ENCODE data around the gene DCTN3. TPM values are rescaled to one million over a fixed set of nuclear protein-coding genes. Genes with fewer than 3 reads are reported as not detected.
A peak's percentile ranks its signal among the peaks of the same experiment; 100 is the strongest.

DCTN3 gene
- total and polyA plus RNA-seq, 10 of the 15 experiments (the other 5 are each of a cell fraction or from before 2014, with no cell fraction given) = 19.0 to 120 (median 71.8) TPM

GRCh38 chr9:34651321-34651720 lies 31.0 kb upstream of the DCTN3 start:
- 72% methylated on average over 4 of the region's 4 CpGs for WGBS (ENCODE audit: insufficient coverage, insufficient replicate concordance, low lambda C conversion rate, missing lambda C conversion rate)
- RAD21 ChIA-PET (ENCODE audit: unreplicated experiment) = no interaction called here
- no TSS peak for BruUV-seq (replicated peaks)
- CTCF ChIA-PET = interaction anchor here (1.5 to 2.9 kb wide), 2 partner anchors 11 to 17 kb away, joined by 3 to 11 read pairs; partner anchors contain the start of gene CCL27
- Histone ChIP-seq H3K79me2 (ENCODE audit: control insufficient read depth, insufficient read depth, low read length) (peaks cover 17% of the 10 kb centered on the region), H3K27me3 (replicated peaks in 1 of 2; ENCODE audit: control insufficient read depth in 2 of 2, insufficient read depth in 2 of 2, low read length in 1 of 2) (no peaks in the 10 kb centered on the region), H3K4me1 (ENCODE audit: control insufficient read depth, insufficient read depth, low read length) (peaks cover 15% of the 10 kb centered on the region), H3K9me3 (replicated peaks; ENCODE audit: control insufficient read depth, insufficient read depth, low read length) (no peaks in the 10 kb centered on the region), H2AFZ (ENCODE audit: control insufficient read depth, low read depth, low read length) (no peak overlapping the region), H3K4me2 (ENCODE audit: control insufficient read depth, insufficient read depth) (peak overlapping the region; percentile 70; the same call in 1 of the 2 replicates), H4K20me1 (ENCODE audit: control insufficient read depth, insufficient read depth) (no peaks in the 10 kb centered on the region; the same call in 1 of the 2 replicates), H3K36me3 (ENCODE audit: control insufficient read depth in 2 of 2, insufficient read depth in 2 of 2, low read length in 1 of 2) (peaks cover 2 to 13% of the 10 kb centered on the region in 2 experiments; a peak in 3 of 4 replicates), H3K27ac (ENCODE audit: control insufficient read depth, insufficient read depth) (no peak overlapping the region), H3K9ac (ENCODE audit: control insufficient read depth, insufficient read depth, low read length) (no peak overlapping the region), H3K4me3 (no peak overlapping the region)
- FAIRE-seq (no peak), ATAC-seq (no peak), DNase-seq (ENCODE audit: low read depth, low spot score) (no peak)
- SMC1A ChIA-PET (ENCODE audit: uncharacterized antibody, unreplicated experiment) = no interaction called here
- POLR2A ChIA-PET = interaction anchor here (1.5 kb wide), 1 partner anchor 13 kb away, joined by 6 read pairs; the partner anchor contains the start of gene SIGMAR1
- peak; percentile 39 for TF ChIP-seq RELA (IDR thresholded peaks at IDR 0.05; ENCODE audit: borderline replicate concordance, partially characterized antibody)
- no peak for TF ChIP-seq NR2F1 (conservative IDR thresholded peaks at IDR 0.05)
- no peak for TF ChIP-seq POLR2AphosphoS2 (IDR thresholded peaks at IDR 0.05; ENCODE audit: low read depth, low read length)
- TF ChIP-seq MAX (IDR thresholded peaks at IDR 0.05; ENCODE audit: low read depth, low read length) = no peak
- peak; percentile 48 for TF ChIP-seq MEF2B (IDR thresholded peaks at IDR 0.05; ENCODE audit: partially characterized antibody, poor library complexity, severe bottlenecking)
- no peak for TF ChIP-seq MTA2 (IDR thresholded peaks at IDR 0.05; ENCODE audit: low read depth)
- TF ChIP-seq ELK1 (IDR thresholded peaks at IDR 0.05; ENCODE audit: low read depth, low read length) = no peak
- in situ Hi-C loops (cut with MboI) = no loop called here
- intact Hi-C loops (cut with micrococcal nuclease; ENCODE audit: unreplicated experiment) = no loop called here

Measured in GM12878 (cell line).